ENCODE results near the gene IL10RA.

Gene IL10RA

GRCh38 chr11:117993988-117994745 is 8.0 kb downstream of the IL10RA start:
- Mint-ChIP-seq H3K36me3 (ENCODE audit: low read depth) (peaks cover 91% of the 10 kb centered on the region), H3K27ac (peak overlapping the region; percentile 1), H3K9me3 (no peaks in the 10 kb centered on the region), H3K4me1 (ENCODE audit: low read depth) (peaks cover 72% of the 10 kb centered on the region), H3K4me3 (peak overlapping the region; percentile 34), H3K27me3 (ENCODE audit: low read depth) (no peaks in the 10 kb centered on the region)

- Mint-ChIP-seq H3K27ac (no peak overlapping the region), H3K27me3 (ENCODE audit: low read depth) (no peaks in the 10 kb centered on the region), H3K4me3 (no peak overlapping the region), H3K9me3 (no peaks in the 10 kb centered on the region), H3K4me1 (ENCODE audit: low read depth) (peaks cover 75% of the 10 kb centered on the region), H3K36me3 (ENCODE audit: low read depth) (peaks cover 90% of the 10 kb centered on the region)
These were observed 9.3 kb downstream of the IL10RA start for GRCh38 chr11:117995472-117995871.

- Mint-ChIP-seq H3K9me3 (no peaks in the 10 kb centered on the region), H3K27me3 (ENCODE audit: low read depth) (no peaks in the 10 kb centered on the region), H3K4me1 (ENCODE audit: low read depth) (peaks cover 72% of the 10 kb centered on the region), H3K27ac (peak overlapping the region; percentile 68), H3K36me3 (ENCODE audit: low read depth) (peaks cover 89% of the 10 kb centered on the region), H3K4me3 (no peak overlapping the region)
These were observed 9.9 kb downstream of the IL10RA start for GRCh38 chr11:117996058-117996457.

- Mint-ChIP-seq H3K27ac (peak overlapping the region; percentile 73), H3K9me3 (no peaks in the 10 kb centered on the region), H3K4me3 (peak overlapping the region; percentile 24), H3K27me3 (ENCODE audit: low read depth) (no peaks in the 10 kb centered on the region), H3K36me3 (ENCODE audit: low read depth) (peaks cover 86% of the 10 kb centered on the region), H3K4me1 (ENCODE audit: low read depth) (peaks cover 73% of the 10 kb centered on the region)
These were observed 11.2 kb downstream of the IL10RA start for GRCh38 chr11:117997406-117997805.

- H3K36me3 Mint-ChIP-seq (ENCODE audit: low read depth) = peaks cover 81% of the 10 kb centered on the region
- peak overlapping the region; percentile 73 for H3K27ac Mint-ChIP-seq
- peaks cover 73% of the 10 kb centered on the region for H3K4me1 Mint-ChIP-seq (ENCODE audit: low read depth)
These were observed 11.8 kb downstream of the IL10RA start for GRCh38 chr11:117997823-117998579.

GRCh38 chr11:117998664-117999353 is 12.6 kb downstream of the IL10RA start:
- Mint-ChIP-seq H3K4me1 (ENCODE audit: low read depth) (peaks cover 76% of the 10 kb centered on the region), H3K4me3 (no peak overlapping the region), H3K27ac (peak overlapping the region; percentile 73), H3K9me3 (peaks cover 7% of the 10 kb centered on the region), H3K36me3 (ENCODE audit: low read depth) (peaks cover 79% of the 10 kb centered on the region), H3K27me3 (ENCODE audit: low read depth) (no peaks in the 10 kb centered on the region)

More at GRCh38 chr11:117997823-117998579, 11.8 kb downstream of the IL10RA start:
- H3K9me3 Mint-ChIP-seq = no peaks in the 10 kb centered on the region
- no peaks in the 10 kb centered on the region for H3K27me3 Mint-ChIP-seq (ENCODE audit: low read depth)
- peak overlapping the region; percentile 24 for H3K4me3 Mint-ChIP-seq

- Mint-ChIP-seq H3K9me3 (peaks cover 14% of the 10 kb centered on the region), H3K4me3 (peak overlapping the region; percentile 49), H3K27me3 (ENCODE audit: low read depth) (no peaks in the 10 kb centered on the region), H3K27ac (peak overlapping the region; percentile 99), H3K36me3 (ENCODE audit: low read depth) (peaks cover 81% of the 10 kb centered on the region), H3K4me1 (ENCODE audit: low read depth) (peaks cover 77% of the 10 kb centered on the region)
These were observed 13.3 kb downstream of the IL10RA start for GRCh38 chr11:117999354-117999993.

- Mint-ChIP-seq H3K27ac (peak overlapping the region; percentile 99), H3K27me3 (ENCODE audit: low read depth) (no peaks in the 10 kb centered on the region), H3K4me3 (peak overlapping the region; percentile 49), H3K36me3 (ENCODE audit: low read depth) (peaks cover 74% of the 10 kb centered on the region), H3K4me1 (ENCODE audit: low read depth) (peaks cover 80% of the 10 kb centered on the region), H3K9me3 (peaks cover 14% of the 10 kb centered on the region)
These were observed 14.1 kb downstream of the IL10RA start for GRCh38 chr11:118000067-118000849.

GRCh38 chr11:118000850-118001228 is 14.6 kb downstream of the IL10RA start:
- H3K27ac Mint-ChIP-seq = peak overlapping the region; percentile 99
- peaks cover 82% of the 10 kb centered on the region for H3K4me1 Mint-ChIP-seq (ENCODE audit: low read depth)
- H3K4me3 Mint-ChIP-seq = no peak overlapping the region
- H3K9me3 Mint-ChIP-seq = peaks cover 14% of the 10 kb centered on the region
- no peaks in the 10 kb centered on the region for H3K27me3 Mint-ChIP-seq (ENCODE audit: low read depth)
- H3K36me3 Mint-ChIP-seq (ENCODE audit: low read depth) = peaks cover 72% of the 10 kb centered on the region

GRCh38 chr11:118001494-118001971 is 15.3 kb downstream of the IL10RA start:
- H3K27ac Mint-ChIP-seq = peak overlapping the region; percentile 99
- peaks cover 14% of the 10 kb centered on the region for H3K9me3 Mint-ChIP-seq
- H3K27me3 Mint-ChIP-seq (ENCODE audit: low read depth) = no peaks in the 10 kb centered on the region
- peaks cover 87% of the 10 kb centered on the region for H3K4me1 Mint-ChIP-seq (ENCODE audit: low read depth)
- peak overlapping the region; percentile 78 for H3K4me3 Mint-ChIP-seq
- peaks cover 72% of the 10 kb centered on the region for H3K36me3 Mint-ChIP-seq (ENCODE audit: low read depth)

GRCh38 chr11:118002010-118002540 is 15.9 kb downstream of the IL10RA start:
- peaks cover 14% of the 10 kb centered on the region for H3K9me3 Mint-ChIP-seq
- peaks cover 68% of the 10 kb centered on the region for H3K36me3 Mint-ChIP-seq (ENCODE audit: low read depth)
- H3K27me3 Mint-ChIP-seq (ENCODE audit: low read depth) = no peaks in the 10 kb centered on the region
- H3K4me3 Mint-ChIP-seq = peak overlapping the region; percentile 78
- peaks cover 87% of the 10 kb centered on the region for H3K4me1 Mint-ChIP-seq (ENCODE audit: low read depth)
- peak overlapping the region; percentile 99 for H3K27ac Mint-ChIP-seq

GRCh38 chr11:118002541-118003423 is 16.6 kb downstream of the IL10RA start:
- H3K27me3 Mint-ChIP-seq (ENCODE audit: low read depth) = no peaks in the 10 kb centered on the region
- peaks cover 14% of the 10 kb centered on the region for H3K9me3 Mint-ChIP-seq
- H3K27ac Mint-ChIP-seq = peak overlapping the region; percentile 99
- peaks cover 63% of the 10 kb centered on the region for H3K36me3 Mint-ChIP-seq (ENCODE audit: low read depth)
- peaks cover 86% of the 10 kb centered on the region for H3K4me1 Mint-ChIP-seq (ENCODE audit: low read depth)
- peak overlapping the region; percentile 78 for H3K4me3 Mint-ChIP-seq

Measured in T-helper 1 cell treated with Interleukin-12 subunit alpha and Interleukin-12 subunit beta and Interleukin-4 antibody, amounts not matched to agents 30 μg/mL and 1 μg/mL, for 36 hours (primary cell).